Keratinocyte (primary cell): ENCODE measurements around the gene P4HB. TPM values are rescaled to one million over a fixed set of nuclear protein-coding genes. Genes with fewer than 3 reads are reported as not detected.

Experiments used
- DNase-seq: peaks from one replicate; pipeline ENCODE4 v3.0.0-alpha.2; 2011; ENCODE audit warnings: low read depth, missing footprints, low spot score
- FAIRE-seq: peaks from 2 replicates; lab custom pipeline; 2011; peaks lifted over from hg19 to GRCh38; lab: Jason Lieb, UNC
- H2AFZ ChIP-seq: 2 replicates; pipeline ENCODE4 v1.6.0; 2012; ENCODE audit warnings: low read length, control low read depth, inconsistent platforms; ENCODE audit not compliant: control insufficient read depth
- H3K27ac ChIP-seq: 2 replicates; pipeline ENCODE4 v1.5.1; 2011; ENCODE audit warnings: low read length; ENCODE audit not compliant: control insufficient read depth, insufficient read depth
- H3K27me3 ChIP-seq: 3 replicates; pipeline ENCODE4 v1.6.0; 2011; ENCODE audit warnings: low read length; ENCODE audit not compliant: control insufficient read depth, insufficient read depth; ENCODE audit errors: extremely low read depth
- H3K36me3 ChIP-seq, 2 experiments: 2 replicates in 1 of 2; 3 replicates in 1 of 2; pipeline ENCODE4 v1.5.1; 2011; ENCODE audit warnings: low read length in 2 of 2, mild to moderate bottlenecking in 1 of 2; ENCODE audit not compliant: control insufficient read depth in 2 of 2, insufficient read depth in 2 of 2; ENCODE audit errors: extremely low read depth in 1 of 2
- H3K4me1 ChIP-seq: 3 replicates; pipeline ENCODE4 v1.5.1; 2011; ENCODE audit warnings: low read length; ENCODE audit not compliant: control insufficient read depth, insufficient read depth; ENCODE audit errors: extremely low read depth
- H3K4me2 ChIP-seq: 3 replicates; pipeline ENCODE4 v1.6.0; 2011; ENCODE audit warnings: low read depth, low read length; ENCODE audit not compliant: control insufficient read depth, insufficient read depth; ENCODE audit errors: extremely low read depth
- H3K4me3 ChIP-seq, 3 experiments: fragments of 200-600 bp in 1 of 3; sonication (generic) in 1 of 3; 2 replicates in 2 of 3; 3 replicates in 1 of 3; pipeline ENCODE4 v1.5.1; 2011 to 2016; ENCODE audit warnings: low read length in 3 of 3, mild to moderate bottlenecking in 3 of 3, control low read depth in 2 of 3, inconsistent platforms in 1 of 3, low read depth in 1 of 3, mixed read lengths in 1 of 3, mixed run types in 1 of 3, moderate library complexity in 1 of 3; ENCODE audit not compliant: control insufficient read depth in 2 of 3, insufficient read depth in 2 of 3; ENCODE audit errors: extremely low read depth in 1 of 3
- H3K79me2 ChIP-seq: 2 replicates; pipeline ENCODE4 v1.6.0; 2012; ENCODE audit warnings: low read length; ENCODE audit not compliant: control insufficient read depth, insufficient read depth
- H3K9ac ChIP-seq: 3 replicates; pipeline ENCODE4 v1.6.0; 2011; ENCODE audit warnings: low read length; ENCODE audit not compliant: control insufficient read depth, insufficient read depth; ENCODE audit errors: extremely low read depth
- H3K9me1 ChIP-seq: 3 replicates; pipeline ENCODE4 v1.6.0; 2011; ENCODE audit warnings: low read length; ENCODE audit not compliant: control insufficient read depth, insufficient read depth; ENCODE audit errors: extremely low read depth
- H3K9me3 ChIP-seq: 2 replicates; pipeline ENCODE4 v1.5.1; 2012; ENCODE audit warnings: low read depth, low read length; ENCODE audit not compliant: control insufficient read depth
- H4K20me1 ChIP-seq: 3 replicates; pipeline ENCODE4 v1.6.0; 2011; ENCODE audit warnings: low read length; ENCODE audit not compliant: control insufficient read depth, insufficient read depth; ENCODE audit errors: extremely low read depth
- CTCF ChIP-seq, 3 experiments: IDR thresholded peaks in 1 of 3; conservative IDR thresholded peaks in 1 of 3; optimal IDR thresholded peaks in 1 of 3; 2 replicates in 2 of 3; 3 replicates in 1 of 3; pipeline versions ENCODE3 to v1.5.1; 2011; ENCODE audit warnings: low read length in 3 of 3, mild to moderate bottlenecking in 3 of 3, moderate library complexity in 2 of 3, control low read depth in 1 of 3, inconsistent platforms in 1 of 3; ENCODE audit not compliant: insufficient read depth in 2 of 3; ENCODE audit errors: extremely low read depth in 1 of 3
- EZH2 ChIP-seq: IDR thresholded peaks from one replicate; pipeline ENCODE4 v1.6.1; 2012; ENCODE audit warnings: inconsistent platforms, mild to moderate bottlenecking, low read length, moderate library complexity
- dilution Hi-C: fragments of 300-500 bp; cut with MboI; formaldehyde crosslinking; loops from one replicate; pipeline ENCODE4 v1.7.0; 2020; ENCODE audit warnings: low sequenced_read_pairs; ENCODE audit not compliant: extremely low pct_ligation_motif_present
- polyA plus RNA-seq, 5 experiments: library from polyadenylated mRNA; depleted of rRNA in 3 of 5; stranded (reverse) in 3 of 5; stranded (forward) in 1 of 5; unstranded in 1 of 5; fragments of >200 nt; gene quantifications; 1 replicate in 1 of 5; 2 replicates in 3 of 5; 3 replicates in 1 of 5; pipeline versions ENCODE4 v1.2.1 to v1.2.3, GENCODE V29; 2011 to 2012; ENCODE audit warnings: missing spikeins in 2 of 5, low read depth in 1 of 5, low replicate concordance in 1 of 5

Gene P4HB
- polyA plus RNA-seq, 1 donor (not counting 4 experiments of a cell fraction or from before 2014, with no cell fraction given), result 149 TPM

DNA sequence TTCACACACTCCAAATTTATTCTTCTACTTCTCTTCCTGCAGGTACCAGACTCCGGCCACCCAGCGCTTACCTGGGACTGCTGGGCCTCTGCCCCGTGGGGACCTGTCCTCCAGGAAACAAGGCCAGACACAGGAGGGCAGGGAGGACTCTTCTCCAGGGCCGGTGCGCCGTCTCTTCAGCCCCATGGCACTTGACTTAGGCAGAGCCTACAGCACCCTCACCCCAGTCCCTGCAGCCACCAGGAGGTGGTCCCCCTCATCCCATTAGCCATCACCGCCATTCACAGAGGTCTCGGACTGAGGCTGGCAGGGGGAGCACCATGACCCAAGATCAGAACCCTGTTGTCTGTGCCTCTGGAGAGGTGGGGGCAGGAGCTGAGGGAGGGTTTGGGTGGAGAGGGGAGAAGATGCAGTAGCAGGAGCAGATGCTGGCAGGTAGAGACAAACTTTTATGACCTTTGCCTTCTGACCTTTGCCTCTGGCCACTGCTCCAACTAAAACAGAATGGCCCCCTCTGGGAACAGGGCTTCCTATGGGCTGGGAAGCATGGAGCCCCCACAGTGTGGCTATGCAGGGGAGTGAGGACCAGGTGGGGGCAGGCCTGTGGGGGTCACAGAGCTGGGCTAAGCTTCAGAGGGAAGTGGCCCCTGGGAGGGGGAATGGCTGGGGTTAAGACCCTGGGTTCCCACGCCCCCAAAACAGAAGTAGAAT is 58.1 kb downstream of the P4HB start:
- Histone ChIP-seq H3K4me1 (no peaks in the 10 kb centered on the region), H3K27me3 (peaks cover 67% of the 10 kb centered on the region), H4K20me1 (no peaks in the 10 kb centered on the region), H3K27ac (no peak overlapping the region), H3K36me3 (no peaks in the 10 kb centered on the region), H3K9me1 (no peaks in the 10 kb centered on the region), H2AFZ (no peak overlapping the region), H3K4me3 (no peak overlapping the region), H3K9me3 (no peaks in the 10 kb centered on the region), H3K9ac (no peak overlapping the region), H3K4me2 (no peak overlapping the region), H3K79me2 (no peaks in the 10 kb centered on the region)
- TF ChIP-seq CTCF (optimal IDR thresholded peaks at IDR 0.05 in 1 of 3, IDR thresholded peaks at IDR 0.05 in 1 of 3, conservative IDR thresholded peaks at IDR 0.05 in 1 of 3; ENCODE audit: extremely low read depth in 1 of 3, insufficient read depth in 2 of 3, low read length in 3 of 3) (no peak), EZH2 (no peak)
- no peak for DNase-seq
- no peak for FAIRE-seq
- dilution Hi-C loops, result no loop called here

DNA sequence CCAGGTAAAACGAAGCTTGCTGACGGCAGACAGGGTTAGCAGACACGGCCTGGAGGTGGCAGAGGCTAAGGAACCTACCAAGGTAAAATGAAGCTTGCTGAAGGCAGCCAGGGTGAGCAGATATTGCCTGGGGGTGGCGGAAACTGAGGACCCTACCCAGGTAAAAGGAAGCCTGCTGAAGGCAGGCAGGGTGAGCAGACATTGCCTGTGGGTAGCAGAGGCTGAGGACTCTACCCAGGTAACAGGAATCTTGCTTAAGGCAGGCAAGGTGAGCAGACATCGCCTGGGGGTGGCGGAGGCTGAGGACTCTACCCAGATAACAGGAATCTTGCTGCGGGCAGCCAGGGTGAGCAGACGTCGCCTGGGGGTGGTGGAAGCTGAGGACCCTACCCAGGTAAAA is 59.0 kb downstream of the P4HB start:
- H4K20me1 ChIP-seq, result no peaks in the 10 kb centered on the region
- H3K79me2 ChIP-seq, result no peaks in the 10 kb centered on the region
- H3K9ac ChIP-seq, result no peak overlapping the region
- DNase-seq, result no peak
- no peak overlapping the region for H3K27ac ChIP-seq
- no peaks in the 10 kb centered on the region for H3K4me1 ChIP-seq
- no peak for FAIRE-seq
- H3K27me3 ChIP-seq, result peaks cover 58% of the 10 kb centered on the region
- TF ChIP-seq CTCF (optimal IDR thresholded peaks at IDR 0.05 in 1 of 3, IDR thresholded peaks at IDR 0.05 in 1 of 3, conservative IDR thresholded peaks at IDR 0.05 in 1 of 3; ENCODE audit: extremely low read depth in 1 of 3, insufficient read depth in 2 of 3, low read length in 3 of 3) (no peak), EZH2 (no peak)
- H2AFZ ChIP-seq, result no peak overlapping the region
- H3K4me3 ChIP-seq, result no peak overlapping the region
- no peaks in the 10 kb centered on the region for H3K36me3 ChIP-seq
- H3K9me3 ChIP-seq, result no peaks in the 10 kb centered on the region
- H3K4me2 ChIP-seq, result no peak overlapping the region
- H3K9me1 ChIP-seq, result no peaks in the 10 kb centered on the region
- dilution Hi-C loops, result no loop called here
